HG02840 (cell line): Measurements from ENCODE around the gene MMP23B.
"Not testable (repeated sequence)": the region's sequence is repeated elsewhere in the genome, so short reads cannot be mapped to it uniquely, and the experiment has no call there.

Experiments
- ATAC-seq: cut with Tn5 transposase; IDR thresholded peaks from one replicate; pipeline ENCODE4 v1.9.1; 2021; ENCODE audit warnings: mild to moderate bottlenecking, moderate library complexity, moderate number of reproducible peaks; ENCODE audit not compliant: unreplicated experiment, low FRiP score

Gene MMP23B

DNA sequence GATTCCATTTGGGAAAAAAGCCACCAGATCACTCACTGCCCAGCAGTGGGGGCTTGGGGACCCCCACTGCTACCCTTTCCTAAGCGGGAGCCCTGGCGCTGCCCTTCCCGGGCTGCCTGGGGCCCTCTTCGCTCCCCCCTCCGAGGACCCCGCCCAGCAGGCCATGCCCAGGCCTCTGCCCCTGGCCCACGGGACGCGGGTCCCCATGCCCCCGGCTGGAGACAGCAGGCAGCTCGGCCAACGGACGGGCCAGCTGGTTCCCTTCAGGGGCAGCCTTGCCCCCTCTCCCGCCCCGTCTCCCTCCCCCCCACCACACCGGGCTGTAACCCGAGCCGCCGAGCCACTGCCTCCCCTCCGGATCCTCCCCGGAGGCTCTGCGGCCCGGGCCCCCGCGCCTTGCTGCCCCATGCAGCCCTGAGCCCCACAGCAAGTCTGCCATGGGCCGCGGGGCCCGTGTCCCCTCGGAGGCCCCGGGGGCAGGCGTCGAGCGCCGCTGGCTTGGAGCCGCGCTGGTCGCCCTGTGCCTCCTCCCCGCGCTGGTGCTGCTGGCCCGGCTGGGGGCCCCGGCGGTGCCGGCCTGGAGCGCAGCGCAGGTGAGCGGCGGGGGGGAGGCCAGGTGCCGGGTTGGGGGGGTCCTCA lies at the start of gene MMP23B:
MMP23B (plus strand) TSS at position 392 of the 639 bp plus-strand sequence; CDS start at position 438, 46 bp downstream.
- no peak for ATAC-seq

DNA sequence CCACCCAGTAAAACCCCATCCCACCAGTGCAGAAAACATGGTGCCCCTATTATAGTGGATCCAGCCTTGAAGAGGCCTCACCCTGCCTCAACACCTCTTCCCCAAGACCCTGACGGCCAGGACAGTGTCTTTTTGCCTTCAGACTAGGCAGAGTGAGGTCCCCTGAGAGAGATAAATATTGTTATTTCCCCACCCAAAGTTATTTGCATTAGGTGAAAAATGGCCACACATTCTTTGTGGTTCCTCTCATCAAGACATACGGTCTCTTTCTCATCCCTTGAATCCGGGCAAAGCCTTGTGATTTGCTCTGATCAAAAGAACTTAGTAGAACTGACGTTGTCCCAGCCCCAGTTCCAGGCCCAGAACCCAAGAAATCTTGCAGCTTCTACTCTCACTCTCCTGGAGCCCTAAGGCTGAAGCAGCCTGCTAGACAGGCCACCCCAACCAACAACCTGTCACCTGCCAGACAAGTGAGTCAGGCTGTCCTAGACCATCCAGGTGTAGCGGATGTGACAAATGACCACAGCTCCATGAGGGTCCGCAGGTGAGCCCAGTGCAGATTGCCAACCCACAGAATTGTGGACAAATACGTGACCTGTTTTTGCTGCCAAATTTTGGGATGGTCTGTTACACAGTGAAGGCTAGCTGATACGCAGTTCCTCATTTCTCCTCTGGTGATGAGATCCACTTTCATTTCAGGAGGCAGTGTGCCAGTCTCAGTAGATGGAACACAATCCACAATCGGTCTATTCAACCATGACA lies 49.2 kb upstream of the MMP23B start:
- no peak for ATAC-seq

DNA sequence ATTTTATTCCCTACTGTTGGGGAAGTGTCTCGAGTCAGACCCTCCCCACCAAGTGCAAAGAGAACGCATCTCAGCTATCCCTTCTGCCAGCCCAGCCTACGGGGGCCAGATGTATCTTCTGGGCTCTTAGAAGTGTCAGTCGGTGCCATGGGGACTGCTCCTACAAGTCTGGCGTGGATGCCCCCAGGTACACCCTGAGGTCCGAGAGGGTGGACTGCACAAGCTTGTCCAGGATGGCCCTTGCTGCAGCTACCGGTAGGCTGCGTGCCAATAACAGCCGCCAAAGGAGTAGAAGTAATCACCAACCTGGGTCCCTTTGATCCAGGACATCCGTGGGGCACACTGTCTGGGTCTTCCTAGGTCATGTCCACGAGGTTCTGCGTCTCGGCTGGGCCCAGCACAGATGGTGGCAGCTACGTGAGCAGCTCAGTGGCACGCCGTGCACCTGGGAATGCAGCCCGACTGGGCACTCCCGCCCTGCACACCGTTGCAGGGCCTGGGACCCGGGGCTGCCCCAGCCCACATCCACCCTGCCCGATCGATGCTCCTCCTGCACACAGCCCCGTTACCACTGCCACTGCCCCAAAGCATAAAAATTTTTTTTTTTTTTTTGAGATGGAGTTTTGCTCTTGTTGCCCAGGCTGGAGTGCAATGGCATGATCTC lies 48.5 kb upstream of the MMP23B start:
- ATAC-seq, result no peak

DNA sequence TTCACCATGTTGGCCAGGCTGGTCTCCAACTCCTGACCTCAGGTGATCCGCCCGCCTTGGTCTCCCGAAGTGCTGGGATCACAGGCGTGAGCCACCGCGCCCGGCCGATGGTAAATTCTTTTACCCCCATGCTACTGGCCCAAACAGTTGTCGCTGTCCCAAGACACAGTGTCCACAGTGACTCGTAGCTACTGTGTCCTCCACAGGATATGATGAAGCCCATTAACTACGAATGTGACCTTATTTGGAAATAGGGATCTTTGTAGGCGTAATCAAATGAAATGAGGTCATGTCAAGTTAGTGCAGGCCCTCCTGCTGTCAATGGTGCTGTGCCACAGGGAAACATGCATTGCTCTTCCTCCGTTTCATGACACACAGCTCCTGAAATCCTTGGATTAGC lies 40.5 kb upstream of the MMP23B start:
- ATAC-seq, result no peak

DNA sequence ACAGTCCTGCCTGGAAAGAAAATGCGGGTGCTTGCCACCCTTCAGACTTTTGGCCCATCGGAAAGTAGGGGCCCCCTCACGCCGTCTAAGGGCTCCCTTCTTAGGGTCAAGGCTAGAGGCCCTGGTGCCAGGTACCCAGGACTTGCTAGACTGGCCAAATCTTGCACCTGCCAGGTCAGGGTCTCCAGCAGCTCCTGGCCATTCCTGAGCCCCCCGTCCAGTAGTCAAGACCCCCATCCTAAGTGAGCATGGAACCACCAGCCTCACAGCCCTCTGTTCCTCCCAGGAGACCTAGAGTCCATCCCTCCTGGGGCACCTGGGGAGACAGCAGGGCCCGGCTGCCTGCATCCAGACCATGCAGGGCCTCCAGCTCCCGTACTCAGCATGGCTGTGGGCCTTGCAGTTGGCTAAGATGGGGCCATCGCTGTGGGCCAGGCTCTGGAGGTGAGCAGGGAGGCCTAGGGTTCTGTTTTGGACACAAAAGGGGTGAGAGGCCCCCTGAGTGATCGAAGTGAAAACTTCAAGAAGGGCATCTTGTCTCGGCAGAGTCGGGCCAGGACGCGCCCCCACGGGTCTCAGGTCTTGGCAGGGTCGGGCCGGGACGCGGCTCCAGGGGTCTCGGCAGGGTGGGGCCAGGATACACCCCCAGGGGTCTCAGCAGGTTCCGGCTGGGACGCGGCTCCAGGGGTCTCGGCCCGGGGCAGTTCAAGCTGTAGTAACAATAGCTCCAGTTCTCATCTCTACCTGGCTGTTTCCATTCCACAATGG lies 38.0 kb upstream of the MMP23B start:
- no peak for ATAC-seq

GRCh38 chr1:1594602-1595260 lies 37.2 kb upstream of the MMP23B start:
- no peak for ATAC-seq

DNA sequence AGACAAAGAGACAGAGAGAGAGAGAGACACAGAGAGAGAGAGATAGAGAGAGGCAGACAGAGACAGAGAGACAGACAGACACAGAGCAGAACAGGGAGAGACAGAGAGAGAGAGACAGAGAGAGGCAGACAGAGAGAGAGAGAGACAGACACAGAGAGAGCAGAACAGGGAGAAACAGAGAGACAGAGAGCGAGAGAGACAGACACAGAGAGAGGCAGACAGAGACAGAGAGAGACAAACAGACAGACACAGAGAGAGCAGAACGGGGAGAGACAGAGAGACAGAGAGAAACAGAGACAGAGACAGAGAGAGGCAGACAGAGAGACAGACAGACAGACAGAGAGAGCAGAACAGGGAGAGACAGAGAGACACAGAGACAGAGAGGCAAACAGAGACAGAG lies 36.6 kb upstream of the MMP23B start:
- ATAC-seq, result not testable (repeated sequence)

DNA sequence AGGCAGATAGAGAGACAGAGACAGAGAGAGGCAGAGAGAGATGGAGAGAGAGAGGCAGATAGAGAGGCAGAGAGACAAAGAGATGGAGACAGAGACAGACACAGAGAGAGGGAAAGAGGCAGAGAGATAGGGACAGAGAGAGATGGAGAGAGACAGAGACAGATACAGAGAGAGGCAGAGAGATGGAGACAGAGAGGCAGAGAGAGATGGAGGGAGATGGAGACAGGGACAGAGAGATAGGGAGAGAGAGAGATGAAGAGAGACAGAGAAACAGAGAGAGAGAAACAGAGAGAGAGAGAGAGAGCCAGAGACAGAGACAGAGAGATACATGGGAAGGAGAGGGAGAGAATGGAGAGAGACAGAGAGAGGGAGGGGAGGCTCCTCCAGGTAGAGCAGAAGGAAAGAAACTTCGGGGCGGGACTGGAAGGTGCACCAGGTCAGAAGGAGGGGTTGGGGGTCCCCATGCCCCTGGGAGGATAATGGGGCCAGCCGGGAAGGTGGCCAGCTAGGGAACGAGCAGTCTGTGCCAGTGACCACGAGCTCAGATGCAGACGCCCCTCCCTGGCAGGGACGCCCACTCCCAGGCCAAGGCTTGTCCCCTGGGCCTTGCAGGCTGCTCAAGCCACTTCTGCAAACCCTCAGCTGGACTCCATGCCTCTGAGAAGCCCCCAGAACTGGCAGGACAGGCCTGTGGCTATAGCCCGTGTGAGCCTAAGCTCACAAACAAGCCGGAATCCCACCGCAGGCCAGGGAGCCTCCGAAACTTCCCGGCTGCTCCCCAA lies 35.3 kb upstream of the MMP23B start:
- no peak for ATAC-seq

- ATAC-seq, result no peak
Measured at GRCh38 chr1:1597275-1597930, 34.6 kb upstream of the MMP23B start.

DNA sequence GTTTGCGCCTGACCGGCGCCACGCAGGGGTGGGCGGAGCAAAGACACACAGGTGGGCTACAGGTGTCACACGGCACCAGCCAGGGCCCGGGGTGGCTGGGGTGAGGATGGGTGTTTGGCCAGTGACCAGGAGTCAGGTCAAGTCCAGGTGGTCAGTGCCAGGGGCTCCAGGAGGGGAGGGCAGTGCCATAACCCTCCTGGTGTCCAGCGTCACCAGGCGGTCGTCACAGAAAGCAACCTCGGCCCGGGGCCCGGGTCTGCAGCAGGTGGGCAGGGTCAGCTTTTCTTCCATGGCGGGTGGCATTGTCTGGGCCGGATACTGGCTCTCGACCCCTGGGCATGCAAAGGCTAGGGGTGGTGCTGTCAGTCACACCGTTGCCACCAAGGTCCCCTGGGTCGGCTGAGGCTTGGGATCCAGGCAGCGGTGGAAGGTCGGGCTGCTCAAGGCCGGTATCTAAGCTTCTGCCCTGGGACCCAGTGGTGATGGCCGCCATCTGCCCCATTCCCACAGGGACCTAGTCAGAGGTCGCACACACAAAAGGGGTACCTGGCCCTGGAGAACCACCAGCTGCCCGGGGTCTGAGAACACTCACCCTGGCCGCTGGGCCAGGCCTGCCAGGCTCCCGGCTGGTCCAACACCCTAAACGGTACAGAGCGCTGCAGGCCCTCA lies 33.8 kb upstream of the MMP23B start:
- no peak for ATAC-seq

- ATAC-seq, result no peak
Measured at GRCh38 chr1:1598720-1599029, 33.3 kb upstream of the MMP23B start.

DNA sequence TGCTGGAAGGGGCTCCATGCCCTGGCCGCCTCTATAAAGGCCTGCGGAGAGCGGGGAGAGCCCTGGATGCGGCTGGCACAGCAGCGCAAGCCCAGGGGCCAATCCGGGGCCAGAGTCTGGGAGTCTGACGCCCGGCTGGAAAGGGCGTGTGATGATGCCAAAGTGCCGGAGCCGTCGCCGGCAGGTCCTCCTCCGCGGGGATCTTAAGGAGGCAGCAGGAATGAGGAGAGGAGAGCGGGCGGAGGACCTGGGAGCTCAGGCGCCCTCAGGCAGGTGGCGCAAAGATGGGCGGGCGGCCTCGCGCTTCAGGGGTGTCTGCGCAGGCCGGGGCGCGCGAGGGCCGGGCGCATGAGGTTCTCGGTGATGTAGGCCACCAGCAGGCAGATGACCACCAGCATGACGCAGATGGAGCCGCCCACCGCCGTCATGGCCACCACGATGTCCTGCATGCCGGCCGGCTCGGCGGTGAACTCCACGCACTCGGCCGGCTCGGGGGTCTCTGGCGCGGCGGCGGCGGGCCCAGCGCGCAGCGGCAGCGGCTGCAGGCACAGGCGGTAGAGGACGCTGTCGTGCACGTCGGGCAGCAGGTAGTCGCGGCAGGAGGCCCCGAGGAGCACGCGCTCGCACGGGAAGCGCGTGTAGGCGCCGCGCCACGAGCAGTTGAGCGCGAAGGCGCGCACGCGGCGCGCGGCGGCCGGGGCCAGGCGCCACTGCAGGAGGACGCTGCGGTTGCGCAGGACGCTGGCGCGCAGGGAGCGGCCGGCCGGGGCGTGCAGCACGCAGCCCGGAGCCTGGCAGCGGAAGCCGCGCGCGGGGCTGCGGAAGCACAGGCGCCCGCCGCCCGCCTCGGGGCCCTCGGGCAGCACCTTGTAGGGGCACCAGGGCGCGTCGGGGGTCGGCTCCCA lies 32.7 kb upstream of the MMP23B start:
- no peak for ATAC-seq

DNA sequence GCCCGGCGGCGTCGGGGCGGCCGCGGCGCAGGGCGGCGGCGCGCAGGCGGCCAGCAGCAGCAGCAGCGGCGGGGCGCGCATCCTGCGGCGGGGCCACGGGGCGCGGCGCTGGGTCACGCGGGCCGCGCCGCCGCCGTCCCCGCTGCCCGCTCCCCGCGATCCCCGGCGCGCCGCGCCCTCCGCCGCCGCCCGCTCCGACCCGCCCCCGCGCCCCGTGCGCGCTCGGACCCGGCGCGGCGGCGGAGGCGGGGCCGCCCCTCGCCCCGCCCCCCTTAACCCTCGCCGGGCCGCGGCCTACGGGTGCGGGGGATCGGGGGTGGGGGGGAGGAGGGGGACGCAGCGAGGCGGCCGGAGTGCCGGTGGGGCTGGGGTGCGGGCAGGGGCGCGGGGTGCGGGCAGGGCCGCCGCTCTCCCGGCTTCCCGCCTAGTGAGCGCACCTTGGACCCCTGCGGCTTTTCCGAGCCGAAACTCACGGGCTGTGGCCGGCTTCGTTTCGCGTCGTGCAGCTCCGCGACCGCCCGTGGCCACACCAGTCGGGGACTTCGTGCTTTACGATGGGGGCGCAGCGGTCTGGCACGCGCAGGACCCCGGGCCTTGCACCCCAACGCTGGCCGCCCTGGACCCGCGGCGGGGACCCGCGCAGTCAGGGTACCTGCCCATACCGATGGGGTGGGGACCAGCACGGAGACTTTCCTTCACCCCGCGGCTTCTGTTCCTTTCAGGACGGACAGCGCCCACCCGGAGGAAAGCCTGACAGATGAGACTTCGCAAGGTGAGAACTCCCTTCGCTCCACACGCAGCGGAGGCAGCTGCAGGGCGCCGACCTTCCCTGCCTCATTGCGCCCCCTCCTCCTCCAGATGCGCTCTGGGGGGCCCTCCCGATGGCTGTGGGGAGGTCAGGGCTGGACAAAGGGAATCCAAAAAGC lies 31.8 kb upstream of the MMP23B start, which contains the start of gene FNDC10:
FNDC10 (minus strand) TSS at position 201 of the 926 bp plus-strand sequence; CDS start at position 81, 120 bp downstream.
- ATAC-seq, result no peak

DNA sequence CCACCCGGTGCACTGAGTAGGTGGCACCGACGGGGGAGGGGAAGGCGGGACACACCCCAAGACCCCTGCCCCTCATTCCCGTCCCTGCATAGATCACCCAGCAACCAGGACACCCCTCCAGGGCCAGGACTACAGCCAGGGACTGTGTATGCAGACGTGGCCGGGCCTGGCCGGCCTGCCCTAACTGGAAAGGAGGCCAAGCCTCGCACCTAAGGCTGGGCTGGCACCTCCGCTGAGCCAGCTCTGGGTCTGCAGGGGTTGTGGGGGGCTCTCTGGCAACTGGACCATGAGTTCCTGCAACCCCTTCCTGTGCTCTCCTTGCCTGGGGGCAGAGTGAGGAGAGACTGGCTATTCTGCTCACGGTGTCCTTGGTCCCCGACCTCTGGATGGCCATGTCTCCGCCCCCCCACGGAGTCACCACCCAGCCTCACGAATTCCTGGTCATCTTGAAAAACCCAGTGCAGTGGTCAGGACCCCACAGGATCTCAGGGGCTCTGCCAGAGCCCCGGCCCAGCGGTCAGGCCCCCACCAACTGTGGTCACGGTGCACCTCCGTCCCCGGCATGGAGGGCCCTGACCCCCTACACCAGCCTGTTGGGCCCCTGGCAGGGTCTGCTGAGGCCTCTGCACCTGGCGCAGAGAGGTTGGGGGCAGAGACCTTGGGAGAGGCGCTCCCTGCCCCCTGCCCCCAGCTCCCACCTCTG lies 31.0 kb upstream of the MMP23B start:
- no peak for ATAC-seq

DNA sequence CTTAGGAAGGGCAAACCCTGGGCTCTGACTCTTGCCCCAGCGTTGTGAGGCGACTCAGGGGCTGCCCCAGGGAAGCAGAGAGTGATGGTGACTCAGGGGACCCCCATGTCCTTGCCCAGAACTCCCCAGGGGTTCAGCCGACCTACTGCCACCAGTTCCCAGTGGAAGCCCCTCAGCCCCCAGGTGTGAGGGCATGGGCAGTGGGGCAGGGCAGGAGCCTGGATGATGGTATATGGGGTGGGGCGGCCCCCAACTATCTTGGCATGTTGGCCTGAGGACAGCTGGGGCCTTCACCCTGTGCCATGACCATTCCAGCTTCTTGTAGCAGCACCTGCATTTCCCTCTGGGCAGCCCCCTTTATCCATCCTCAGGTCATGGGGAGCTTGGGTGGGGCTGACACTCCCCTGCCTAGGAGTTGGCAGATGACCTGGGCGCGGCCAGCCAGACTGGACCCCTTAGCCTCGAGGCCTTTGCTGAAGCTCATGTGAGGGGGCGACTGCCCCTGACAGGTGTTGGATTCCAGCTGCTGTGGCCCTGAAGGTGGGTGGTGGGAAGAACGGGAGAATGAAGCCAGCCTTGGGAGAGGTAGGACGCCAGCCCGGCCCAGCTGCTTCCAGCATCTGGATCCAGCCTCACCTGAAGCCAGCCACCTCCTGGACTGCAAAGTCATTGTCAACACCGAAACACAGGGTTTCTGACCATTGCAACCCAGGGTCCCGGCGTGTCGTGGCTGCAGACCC lies 30.2 kb upstream of the MMP23B start:
- no peak for ATAC-seq
